ENCODE data around the gene ZBTB44.

DNA sequence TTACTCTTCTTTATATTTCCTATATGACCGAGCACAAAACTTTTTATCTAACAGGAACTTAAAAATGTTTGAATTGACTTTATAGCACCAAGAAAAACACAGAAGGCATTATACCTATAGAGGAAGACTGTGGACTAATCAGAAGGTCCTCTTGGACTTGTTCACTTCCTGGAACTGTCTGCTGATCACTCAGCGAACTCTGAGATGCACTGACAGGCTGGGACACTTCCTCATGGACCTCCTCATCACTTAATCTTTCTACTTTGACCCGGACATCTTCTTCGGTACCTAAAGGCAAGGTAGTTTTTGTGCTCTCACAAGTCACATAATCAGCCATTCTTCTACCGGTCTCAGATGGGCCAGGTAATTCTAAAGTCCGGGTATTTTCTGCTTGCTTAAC is 54.0 kb downstream of the ZBTB44 start:
- no peak for TF ChIP-seq POLR2A (IDR thresholded peaks at IDR 0.05)
- TF ChIP-seq, protein P1, sequence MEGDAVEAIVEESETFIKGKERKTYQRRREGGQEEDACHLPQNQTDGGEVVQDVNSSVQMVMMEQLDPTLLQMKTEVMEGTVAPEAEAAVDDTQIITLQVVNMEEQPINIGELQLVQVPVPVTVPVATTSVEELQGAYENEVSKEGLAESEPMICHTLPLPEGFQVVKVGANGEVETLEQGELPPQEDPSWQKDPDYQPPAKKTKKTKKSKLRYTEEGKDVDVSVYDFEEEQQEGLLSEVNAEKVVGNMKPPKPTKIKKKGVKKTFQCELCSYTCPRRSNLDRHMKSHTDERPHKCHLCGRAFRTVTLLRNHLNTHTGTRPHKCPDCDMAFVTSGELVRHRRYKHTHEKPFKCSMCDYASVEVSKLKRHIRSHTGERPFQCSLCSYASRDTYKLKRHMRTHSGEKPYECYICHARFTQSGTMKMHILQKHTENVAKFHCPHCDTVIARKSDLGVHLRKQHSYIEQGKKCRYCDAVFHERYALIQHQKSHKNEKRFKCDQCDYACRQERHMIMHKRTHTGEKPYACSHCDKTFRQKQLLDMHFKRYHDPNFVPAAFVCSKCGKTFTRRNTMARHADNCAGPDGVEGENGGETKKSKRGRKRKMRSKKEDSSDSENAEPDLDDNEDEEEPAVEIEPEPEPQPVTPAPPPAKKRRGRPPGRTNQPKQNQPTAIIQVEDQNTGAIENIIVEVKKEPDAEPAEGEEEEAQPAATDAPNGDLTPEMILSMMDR (IDR thresholded peaks at IDR 0.05) = no peak

Measured in testis (tissue), 2 donors.